ENCODE measurements around the gene PCBD1. TPM values are rescaled to one million over a fixed set of nuclear protein-coding genes. Genes with fewer than 3 reads are reported as not detected.

Gene PCBD1
- total and polyA plus RNA-seq, 2 experiments from 2014 or later, result 33.3 to 78.5 TPM

- Histone ChIP-seq H3F3A (replicated peaks; ENCODE audit: low read depth) (no peaks in the 10 kb centered on the region), H3K4me1 (ENCODE audit: insufficient read depth) (no peaks in the 10 kb centered on the region), H3K36me3 (ENCODE audit: insufficient read depth) (no peaks in the 10 kb centered on the region), H3K9me2 (ENCODE audit: insufficient read depth) (no peaks in the 10 kb centered on the region), H3K4me2 (no peak overlapping the region), H3K4me3 (no peak overlapping the region), H2AFZ (no peak overlapping the region), H3K27me3 (ENCODE audit: insufficient read depth) (no peaks in the 10 kb centered on the region), H4K20me1 (replicated peaks; ENCODE audit: insufficient read depth) (no peaks in the 10 kb centered on the region), H3K27ac (ENCODE audit: low read depth) (no peak overlapping the region), H3K79me2 (replicated peaks; ENCODE audit: insufficient read depth) (no peaks in the 10 kb centered on the region)
- H3K36me3 Mint-ChIP-seq (ENCODE audit: low read depth), result no peaks in the 10 kb centered on the region
- H3K4me1 Mint-ChIP-seq, result peaks cover 3% of the 10 kb centered on the region; the same call in 1 of the 3 replicates
- ATAC-seq (no peak), DNase-seq (ENCODE audit: low spot score) (no peak)
- H3K27me3 Mint-ChIP-seq (ENCODE audit: insufficient read depth, low read depth, poor library complexity), result peaks cover 6% of the 10 kb centered on the region
- H3K9me3 Mint-ChIP-seq, result no peaks in the 10 kb centered on the region; the same call in 1 of the 3 replicates
- no peak for TF ChIP-seq NANOG (IDR thresholded peaks at IDR 0.05; ENCODE audit: borderline replicate concordance)
- no peak for TF ChIP-seq POLR2AphosphoS5 (IDR thresholded peaks at IDR 0.05; ENCODE audit: low read depth)
- no peak for TF ChIP-seq CTCF (conservative IDR thresholded peaks at IDR 0.05; ENCODE audit: low read depth in 2 of 2)
- TF ChIP-seq, protein P1, sequence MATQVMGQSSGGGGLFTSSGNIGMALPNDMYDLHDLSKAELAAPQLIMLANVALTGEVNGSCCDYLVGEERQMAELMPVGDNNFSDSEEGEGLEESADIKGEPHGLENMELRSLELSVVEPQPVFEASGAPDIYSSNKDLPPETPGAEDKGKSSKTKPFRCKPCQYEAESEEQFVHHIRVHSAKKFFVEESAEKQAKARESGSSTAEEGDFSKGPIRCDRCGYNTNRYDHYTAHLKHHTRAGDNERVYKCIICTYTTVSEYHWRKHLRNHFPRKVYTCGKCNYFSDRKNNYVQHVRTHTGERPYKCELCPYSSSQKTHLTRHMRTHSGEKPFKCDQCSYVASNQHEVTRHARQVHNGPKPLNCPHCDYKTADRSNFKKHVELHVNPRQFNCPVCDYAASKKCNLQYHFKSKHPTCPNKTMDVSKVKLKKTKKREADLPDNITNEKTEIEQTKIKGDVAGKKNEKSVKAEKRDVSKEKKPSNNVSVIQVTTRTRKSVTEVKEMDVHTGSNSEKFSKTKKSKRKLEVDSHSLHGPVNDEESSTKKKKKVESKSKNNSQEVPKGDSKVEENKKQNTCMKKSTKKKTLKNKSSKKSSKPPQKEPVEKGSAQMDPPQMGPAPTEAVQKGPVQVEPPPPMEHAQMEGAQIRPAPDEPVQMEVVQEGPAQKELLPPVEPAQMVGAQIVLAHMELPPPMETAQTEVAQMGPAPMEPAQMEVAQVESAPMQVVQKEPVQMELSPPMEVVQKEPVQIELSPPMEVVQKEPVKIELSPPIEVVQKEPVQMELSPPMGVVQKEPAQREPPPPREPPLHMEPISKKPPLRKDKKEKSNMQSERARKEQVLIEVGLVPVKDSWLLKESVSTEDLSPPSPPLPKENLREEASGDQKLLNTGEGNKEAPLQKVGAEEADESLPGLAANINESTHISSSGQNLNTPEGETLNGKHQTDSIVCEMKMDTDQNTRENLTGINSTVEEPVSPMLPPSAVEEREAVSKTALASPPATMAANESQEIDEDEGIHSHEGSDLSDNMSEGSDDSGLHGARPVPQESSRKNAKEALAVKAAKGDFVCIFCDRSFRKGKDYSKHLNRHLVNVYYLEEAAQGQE (IDR thresholded peaks at IDR 0.05; ENCODE audit: unreplicated experiment), result no peak
- no peak for TF ChIP-seq EZH2phosphoT487 (IDR thresholded peaks at IDR 0.05; ENCODE audit: unreplicated experiment)
- TF ChIP-seq, protein P2, sequence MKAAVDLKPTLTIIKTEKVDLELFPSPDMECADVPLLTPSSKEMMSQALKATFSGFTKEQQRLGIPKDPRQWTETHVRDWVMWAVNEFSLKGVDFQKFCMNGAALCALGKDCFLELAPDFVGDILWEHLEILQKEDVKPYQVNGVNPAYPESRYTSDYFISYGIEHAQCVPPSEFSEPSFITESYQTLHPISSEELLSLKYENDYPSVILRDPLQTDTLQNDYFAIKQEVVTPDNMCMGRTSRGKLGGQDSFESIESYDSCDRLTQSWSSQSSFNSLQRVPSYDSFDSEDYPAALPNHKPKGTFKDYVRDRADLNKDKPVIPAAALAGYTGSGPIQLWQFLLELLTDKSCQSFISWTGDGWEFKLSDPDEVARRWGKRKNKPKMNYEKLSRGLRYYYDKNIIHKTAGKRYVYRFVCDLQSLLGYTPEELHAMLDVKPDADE (IDR thresholded peaks at IDR 0.05), result no peak
- TF ChIP-seq STAT1 (IDR thresholded peaks at IDR 0.05; ENCODE audit: unreplicated experiment), result no peak
- TF ChIP-seq, protein P3, sequence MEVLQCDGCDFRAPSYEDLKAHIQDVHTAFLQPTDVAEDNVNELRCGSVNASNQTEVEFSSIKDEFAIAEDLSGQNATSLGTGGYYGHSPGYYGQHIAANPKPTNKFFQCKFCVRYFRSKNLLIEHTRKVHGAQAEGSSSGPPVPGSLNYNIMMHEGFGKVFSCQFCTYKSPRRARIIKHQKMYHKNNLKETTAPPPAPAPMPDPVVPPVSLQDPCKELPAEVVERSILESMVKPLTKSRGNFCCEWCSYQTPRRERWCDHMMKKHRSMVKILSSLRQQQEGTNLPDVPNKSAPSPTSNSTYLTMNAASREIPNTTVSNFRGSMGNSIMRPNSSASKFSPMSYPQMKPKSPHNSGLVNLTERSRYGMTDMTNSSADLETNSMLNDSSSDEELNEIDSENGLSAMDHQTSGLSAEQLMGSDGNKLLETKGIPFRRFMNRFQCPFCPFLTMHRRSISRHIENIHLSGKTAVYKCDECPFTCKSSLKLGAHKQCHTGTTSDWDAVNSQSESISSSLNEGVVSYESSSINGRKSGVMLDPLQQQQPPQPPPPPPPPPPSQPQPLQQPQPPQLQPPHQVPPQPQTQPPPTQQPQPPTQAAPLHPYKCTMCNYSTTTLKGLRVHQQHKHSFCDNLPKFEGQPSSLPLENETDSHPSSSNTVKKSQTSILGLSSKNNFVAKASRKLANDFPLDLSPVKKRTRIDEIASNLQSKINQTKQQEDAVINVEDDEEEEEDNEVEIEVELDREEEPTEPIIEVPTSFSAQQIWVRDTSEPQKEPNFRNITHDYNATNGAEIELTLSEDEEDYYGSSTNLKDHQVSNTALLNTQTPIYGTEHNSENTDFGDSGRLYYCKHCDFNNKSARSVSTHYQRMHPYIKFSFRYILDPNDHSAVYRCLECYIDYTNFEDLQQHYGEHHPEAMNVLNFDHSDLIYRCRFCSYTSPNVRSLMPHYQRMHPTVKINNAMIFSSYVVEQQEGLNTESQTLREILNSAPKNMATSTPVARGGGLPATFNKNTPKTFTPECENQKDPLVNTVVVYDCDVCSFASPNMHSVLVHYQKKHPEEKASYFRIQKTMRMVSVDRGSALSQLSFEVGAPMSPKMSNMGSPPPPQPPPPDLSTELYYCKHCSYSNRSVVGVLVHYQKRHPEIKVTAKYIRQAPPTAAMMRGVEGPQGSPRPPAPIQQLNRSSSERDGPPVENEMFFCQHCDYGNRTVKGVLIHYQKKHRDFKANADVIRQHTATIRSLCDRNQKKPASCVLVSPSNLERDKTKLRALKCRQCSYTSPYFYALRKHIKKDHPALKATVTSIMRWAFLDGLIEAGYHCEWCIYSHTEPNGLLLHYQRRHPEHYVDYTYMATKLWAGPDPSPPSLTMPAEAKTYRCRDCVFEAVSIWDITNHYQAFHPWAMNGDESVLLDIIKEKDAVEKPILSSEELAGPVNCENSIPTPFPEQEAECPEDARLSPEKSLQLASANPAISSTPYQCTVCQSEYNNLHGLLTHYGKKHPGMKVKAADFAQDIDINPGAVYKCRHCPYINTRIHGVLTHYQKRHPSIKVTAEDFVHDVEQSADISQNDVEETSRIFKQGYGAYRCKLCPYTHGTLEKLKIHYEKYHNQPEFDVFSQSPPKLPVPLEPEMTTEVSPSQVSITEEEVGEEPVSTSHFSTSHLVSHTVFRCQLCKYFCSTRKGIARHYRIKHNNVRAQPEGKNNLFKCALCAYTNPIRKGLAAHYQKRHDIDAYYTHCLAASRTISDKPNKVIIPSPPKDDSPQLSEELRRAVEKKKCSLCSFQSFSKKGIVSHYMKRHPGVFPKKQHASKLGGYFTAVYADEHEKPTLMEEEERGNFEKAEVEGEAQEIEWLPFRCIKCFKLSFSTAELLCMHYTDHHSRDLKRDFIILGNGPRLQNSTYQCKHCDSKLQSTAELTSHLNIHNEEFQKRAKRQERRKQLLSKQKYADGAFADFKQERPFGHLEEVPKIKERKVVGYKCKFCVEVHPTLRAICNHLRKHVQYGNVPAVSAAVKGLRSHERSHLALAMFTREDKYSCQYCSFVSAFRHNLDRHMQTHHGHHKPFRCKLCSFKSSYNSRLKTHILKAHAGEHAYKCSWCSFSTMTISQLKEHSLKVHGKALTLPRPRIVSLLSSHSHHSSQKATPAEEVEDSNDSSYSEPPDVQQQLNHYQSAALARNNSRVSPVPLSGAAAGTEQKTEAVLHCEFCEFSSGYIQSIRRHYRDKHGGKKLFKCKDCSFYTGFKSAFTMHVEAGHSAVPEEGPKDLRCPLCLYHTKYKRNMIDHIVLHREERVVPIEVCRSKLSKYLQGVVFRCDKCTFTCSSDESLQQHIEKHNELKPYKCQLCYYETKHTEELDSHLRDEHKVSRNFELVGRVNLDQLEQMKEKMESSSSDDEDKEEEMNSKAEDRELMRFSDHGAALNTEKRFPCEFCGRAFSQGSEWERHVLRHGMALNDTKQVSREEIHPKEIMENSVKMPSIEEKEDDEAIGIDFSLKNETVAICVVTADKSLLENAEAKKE (CRISPR knock-in tag; IDR thresholded peaks at IDR 0.05), result no peak
- TF ChIP-seq ZNF331 (CRISPR knock-in tag; IDR thresholded peaks at IDR 0.05; ENCODE audit: low read depth), result no peak
- TF ChIP-seq EZH2 (IDR thresholded peaks at IDR 0.05; ENCODE audit: low read depth, unreplicated experiment), result no peak
- TF ChIP-seq CREB1 (CRISPR knock-in tag; IDR thresholded peaks at IDR 0.05; ENCODE audit: low read depth), result no peak
- no peak for TF ChIP-seq ZNF114 (CRISPR knock-in tag; IDR thresholded peaks at IDR 0.05)
- no peak for TF ChIP-seq JUNB (IDR thresholded peaks at IDR 0.05; ENCODE audit: unreplicated experiment)
- H3K27ac Mint-ChIP-seq, result no peak overlapping the region
- no peak overlapping the region for H3K4me3 Mint-ChIP-seq
Measured at GRCh38 chr10:70920519-70920918, 32.2 kb upstream of the PCBD1 start.

Measured in GM23338 (cell line).